ENCODE measurements around the gene HSPB9.
"Not testable (repeated sequence)": the region's sequence is repeated elsewhere in the genome, so short reads cannot be mapped to it uniquely, and the experiment has no call there.

HSPB9 gene

DNA sequence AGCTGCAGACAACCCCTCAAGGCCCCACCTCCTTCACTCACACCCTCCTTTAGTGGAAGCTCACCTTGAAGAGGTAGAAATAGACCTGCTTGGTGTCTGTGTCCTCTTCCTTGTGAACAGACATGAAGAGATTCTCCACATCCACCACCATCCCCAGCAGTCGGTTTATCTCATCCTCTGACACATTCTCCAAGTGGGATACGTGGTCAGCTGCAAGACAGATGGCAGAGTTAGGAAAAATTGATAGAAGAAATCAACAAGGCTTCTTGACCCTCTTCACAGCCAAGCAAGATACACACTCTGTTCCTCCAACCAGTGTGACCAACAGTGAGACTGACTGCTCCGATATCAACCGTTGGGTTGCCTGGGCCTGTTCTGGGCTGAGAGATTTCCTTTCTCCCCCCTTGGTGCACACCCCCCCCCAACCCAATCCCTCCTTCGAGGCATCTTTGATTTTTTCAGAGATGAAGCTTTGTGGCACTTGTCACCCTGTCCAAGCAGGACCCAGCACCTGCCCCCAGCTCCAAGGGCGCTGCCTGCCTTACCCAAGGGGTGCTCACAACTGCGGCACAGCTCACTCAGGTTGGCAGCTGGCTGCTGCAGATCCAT is 2.3 kb upstream of the HSPB9 start:
- no peak for DNase-seq

DNA sequence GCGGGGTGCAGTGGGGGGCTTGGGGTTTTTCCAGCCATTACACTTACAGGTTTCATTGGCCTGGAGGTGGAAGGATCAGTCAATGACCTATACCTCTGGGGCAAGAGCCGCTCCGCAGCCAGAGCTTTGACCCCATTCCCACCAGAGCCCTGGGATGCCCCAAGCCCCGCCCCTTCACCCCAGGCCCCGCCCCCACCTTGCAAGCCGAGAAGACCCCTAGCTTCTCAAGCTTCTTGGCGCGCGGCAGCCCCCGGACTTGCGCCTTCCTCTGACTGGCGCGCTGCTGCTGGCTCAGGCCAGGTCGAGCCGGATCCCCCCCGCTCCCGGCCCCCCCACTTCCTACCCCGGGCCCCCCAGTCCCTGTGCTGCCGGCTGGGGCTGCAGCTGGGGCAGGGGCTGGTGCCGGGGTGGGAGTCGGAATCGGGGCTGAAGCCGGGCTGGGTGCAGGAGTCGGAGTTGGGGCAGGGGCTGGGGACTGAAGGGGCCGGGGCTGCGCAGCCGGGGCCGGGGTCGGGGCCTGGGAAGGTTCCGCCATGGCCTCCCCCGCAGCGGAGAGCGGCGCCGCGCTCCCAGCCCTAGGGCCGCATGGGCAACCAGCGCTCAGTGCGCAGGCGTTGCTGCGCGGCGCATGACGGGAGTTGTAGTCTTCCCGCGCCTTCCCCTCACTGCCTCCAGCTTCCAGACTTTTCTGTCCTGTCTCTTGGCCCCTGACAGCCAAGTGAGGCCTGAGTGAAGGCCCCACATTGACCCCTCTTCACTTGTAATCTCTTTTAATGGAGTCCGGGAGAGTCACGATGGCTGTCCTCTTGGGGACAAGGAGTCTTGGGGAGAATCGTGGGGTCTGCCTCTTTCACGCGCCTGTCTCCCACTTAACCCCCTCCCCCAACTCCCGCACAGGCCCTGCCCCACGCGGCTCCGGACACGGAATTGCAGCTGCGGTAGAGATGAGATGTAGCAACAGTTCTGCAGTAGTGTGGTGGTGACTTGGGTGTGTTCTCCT is 1.5 kb upstream of the HSPB9 start, which contains the start of gene KAT2A:
Gene KAT2A, minus strand, starts transcription at position 598 of the 1,000 bp plus-strand sequence. Its CDS starts 63 bp downstream, at position 535.
- DNase-seq = peak; percentile 88

DNA sequence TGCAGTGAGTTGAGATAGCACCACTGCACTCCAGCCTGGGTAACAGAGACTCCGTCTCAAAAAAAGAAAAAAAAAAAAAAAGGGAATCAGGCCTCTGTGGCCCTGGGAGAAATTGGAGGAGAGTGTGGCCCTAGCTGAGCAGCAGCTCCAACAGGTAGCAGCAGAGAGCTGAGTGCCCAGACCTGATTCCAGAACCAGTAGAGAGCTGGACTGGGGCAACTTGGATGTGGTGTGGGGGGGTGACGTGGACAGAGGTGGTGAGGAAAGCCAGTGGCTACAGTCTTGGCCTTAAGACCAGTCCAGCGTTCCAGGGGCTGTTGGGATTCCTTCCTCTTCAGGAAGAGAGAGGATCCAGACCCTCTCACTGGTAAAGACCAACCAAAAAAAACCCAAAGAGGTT is 1.7 kb downstream of the HSPB9 start:
- DNase-seq = no peak

DNA sequence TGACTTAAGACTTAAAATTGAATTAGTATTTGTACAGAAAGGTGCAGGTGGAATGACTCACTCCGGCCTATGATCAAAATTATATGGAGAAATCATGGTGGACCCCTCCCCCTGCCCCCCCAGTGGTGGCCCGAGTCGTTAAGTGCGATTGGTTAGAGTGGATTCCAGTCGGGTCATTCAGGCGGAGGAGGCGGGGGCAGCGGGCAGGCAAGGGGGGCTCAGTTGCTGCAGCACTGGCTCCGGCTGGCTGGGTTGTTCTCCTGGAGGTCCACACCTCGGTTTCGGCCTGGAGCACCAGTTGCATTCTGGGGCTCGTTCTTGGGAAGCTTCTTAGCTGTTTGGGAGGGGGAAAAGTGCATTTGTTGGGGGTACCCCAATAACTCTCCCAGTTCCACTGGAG is 3.0 kb downstream of the HSPB9 start:
- DNase-seq = no peak

DNA sequence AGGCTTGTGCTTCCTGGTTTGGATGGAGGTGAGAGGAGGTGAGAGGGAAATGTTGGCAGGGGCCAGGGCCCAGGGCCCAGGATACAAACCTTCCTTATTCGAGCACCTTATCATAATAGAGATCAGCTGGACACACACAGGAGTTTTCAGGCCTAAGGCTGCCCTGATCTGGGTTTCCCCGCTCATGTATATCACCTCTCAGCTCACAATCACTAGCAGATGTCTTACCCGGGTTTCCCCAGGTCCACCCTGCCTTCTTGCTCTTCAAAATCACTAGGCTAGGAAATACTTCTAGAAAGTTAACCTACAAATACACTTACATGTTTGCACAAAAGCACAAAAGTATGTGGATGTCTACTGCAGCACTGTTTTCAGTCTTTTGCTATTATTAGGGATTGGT is 4.2 kb downstream of the HSPB9 start:
- DNase-seq = no peak

DNA sequence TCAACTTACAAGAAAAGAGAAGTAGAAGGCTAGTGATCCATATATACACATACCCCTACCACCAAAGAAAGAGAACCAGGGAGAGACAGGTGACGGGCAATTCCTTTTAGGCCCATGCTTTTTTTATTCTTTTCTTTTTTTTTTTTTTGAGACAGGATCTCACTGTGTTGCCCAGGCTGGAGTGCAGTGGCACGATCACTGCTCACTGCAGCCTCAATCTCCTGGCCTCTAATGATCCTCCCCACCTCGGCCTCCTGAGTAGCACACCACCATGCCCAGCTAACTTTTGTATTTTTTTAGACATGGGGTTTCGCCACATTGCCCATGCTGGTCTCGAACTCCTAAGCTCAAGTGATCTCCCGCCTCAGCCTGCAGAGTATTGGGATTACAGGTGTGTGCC is 4.8 kb downstream of the HSPB9 start:
- DNase-seq = no peak

DNA sequence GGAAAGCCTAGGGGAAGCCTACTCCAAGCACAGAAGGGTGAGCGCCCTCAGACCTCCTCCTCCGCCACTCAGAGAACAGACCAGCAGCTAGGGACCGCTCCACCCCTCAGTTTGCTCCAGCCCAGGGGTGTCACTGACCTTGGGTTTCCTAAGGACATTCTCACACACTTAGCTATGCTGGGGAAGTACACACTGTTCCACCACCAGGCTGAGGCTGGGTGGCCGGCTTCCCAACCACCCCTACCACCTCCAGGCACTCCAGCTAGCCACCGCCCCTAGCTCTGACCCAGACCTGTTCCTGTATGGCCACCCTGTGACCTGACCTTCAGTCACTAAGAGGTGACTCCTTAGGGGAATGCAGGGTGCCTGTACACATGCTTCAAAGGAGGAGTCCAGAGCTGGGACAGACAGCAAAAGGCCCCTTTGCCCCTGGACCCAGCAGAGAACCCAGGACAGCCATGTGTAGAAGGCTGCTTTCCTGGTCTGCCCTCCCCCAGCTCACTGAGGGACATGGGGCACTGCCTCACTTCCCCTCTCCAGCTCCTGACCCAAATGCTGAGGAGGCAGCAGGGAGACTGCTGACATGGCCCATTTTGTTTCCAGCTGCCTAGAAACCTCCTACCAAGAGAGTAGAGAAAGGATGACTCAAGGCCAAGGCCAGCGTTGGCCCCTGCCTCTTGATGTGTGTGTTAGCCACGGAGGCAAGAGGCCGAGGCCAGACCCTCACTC is 6.7 kb downstream of the HSPB9 start:
- DNase-seq = no peak

DNA sequence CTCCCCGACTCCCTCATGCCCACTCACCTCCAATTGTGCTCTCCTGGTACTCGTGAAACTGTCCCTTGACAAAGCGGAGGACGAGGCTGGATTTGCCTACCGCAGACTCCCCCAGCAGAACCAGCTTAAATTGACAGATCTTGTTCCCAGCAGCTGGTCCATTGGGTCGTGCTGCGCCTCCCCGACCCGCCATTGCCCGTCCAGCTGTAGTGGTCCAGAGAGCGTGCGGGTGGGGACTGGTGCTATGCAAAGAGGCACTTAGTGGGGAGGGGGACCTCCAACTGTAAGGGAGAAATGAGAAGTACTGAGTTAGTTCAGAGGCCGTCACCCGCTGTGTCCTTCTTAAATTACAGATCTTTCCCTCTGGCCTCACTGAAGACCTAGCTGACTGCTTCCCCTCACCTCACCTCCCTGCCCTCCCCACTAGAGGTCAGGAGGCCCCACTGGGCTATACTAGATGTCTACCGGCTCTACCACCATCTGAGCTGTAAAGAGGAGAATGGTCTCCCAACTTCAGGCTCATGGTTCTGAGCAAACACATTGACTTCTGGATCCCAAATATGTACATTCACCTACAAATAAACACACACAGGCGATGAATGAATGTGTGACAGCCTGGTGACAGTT is 7.8 kb downstream of the HSPB9 start:
- DNase-seq = no peak

DNA sequence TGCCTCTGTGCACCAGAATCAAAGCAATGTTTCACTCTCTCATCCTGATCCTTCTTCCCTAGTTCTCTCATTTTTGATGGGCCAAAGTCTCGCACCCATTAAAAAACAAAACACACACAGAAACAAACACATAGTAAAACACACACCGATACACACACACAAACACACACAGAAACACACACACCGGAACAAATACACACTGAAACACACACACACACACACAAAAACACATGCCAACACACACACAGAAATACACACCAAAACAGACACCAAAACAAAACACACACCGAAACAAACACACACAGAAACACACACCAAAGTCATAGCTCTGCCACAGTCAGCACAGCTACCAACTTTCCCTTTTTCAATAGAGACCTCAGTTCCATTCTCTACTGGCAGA is 8.6 kb downstream of the HSPB9 start:
- DNase-seq = no peak

DNA sequence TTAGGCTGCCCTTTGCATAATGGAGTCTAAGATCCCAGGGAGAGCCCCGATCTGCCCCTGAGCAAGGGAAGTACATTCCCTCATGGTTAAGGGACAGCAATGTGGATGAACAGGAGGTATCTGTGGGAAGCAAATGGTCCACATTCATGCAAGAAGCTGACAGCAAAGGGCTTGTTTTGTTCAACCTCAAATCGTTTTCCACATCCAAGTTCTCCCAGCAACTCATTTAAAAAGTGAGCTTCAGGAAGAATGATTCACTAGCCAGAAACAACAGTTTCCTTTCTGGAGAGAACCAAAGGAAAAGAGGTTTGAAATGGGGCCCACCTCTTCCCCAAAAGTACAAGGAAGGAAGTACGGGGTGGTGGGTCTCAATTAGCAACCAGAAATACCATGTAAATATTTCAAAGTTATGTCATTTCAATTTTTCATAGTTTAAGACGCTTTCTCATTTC is 9.4 kb downstream of the HSPB9 start:
- DNase-seq = no peak

DNA sequence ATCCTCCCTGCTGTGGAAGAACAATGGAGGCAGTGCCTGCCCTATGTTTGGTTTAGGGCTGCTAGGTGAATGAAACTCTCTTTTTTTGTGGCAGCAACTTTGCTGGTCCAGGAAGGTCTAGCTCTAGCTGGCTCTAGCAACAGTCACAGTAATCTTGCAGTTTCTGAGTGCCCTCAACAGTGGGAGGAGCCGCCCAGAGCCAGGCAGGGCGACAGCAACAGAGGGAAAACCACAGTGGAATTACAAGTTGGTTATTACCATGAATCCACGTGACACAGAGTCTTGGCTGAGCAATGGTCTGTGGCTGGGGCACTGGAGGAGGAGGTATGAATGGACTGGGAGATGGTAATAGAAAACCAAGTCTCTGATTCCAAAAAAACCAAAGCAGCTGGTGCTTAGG is 10.3 kb downstream of the HSPB9 start:
- peak; percentile 55 for DNase-seq

DNA sequence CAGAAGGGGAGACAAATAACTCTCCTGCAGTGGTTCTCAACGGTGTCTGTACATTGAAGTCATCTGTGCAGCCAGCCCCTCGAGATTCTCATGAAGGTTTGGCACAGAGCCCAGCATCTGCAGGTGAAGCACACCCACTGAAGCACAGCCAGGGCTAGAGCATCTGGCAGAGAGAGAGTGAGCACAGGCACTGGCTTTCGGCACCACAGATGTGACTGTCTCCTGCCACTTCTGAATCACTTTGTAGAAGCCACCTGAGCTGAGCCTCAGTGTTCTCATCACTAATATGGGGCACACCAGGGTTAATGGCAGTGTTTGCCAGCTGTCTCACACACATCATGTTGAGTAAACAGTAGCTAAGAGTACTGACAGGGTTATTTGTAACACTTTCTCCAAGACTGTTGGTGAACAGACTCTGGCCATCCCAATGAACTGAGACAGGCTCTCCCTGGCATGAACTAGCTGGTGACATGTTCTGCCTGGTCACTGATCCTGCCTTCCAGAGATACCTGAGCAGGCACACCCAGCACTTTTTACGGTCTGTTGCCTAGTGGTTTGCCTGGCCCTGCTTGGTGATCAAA is 10.9 kb downstream of the HSPB9 start:
- no peak for DNase-seq

DNA sequence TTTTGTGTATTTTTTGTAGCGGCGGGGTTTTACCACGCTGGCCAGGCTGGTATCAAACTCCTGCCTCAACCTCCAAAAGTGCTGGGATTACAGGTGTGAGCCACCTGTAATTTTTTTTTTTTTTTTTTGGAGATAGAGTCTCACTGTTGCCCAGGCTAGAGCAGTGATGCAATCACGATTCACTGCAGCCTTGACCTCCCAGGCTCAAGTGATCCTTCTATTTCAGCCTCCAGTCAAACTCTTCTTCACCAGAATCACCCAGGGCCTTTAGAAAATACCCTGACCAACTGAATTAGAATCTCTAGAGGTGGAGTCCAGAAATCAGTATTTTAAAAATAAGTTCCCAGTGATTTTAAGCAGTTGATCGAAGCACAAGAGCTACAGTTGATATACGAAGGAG is 12.5 kb downstream of the HSPB9 start:
- DNase-seq = no peak

DNA sequence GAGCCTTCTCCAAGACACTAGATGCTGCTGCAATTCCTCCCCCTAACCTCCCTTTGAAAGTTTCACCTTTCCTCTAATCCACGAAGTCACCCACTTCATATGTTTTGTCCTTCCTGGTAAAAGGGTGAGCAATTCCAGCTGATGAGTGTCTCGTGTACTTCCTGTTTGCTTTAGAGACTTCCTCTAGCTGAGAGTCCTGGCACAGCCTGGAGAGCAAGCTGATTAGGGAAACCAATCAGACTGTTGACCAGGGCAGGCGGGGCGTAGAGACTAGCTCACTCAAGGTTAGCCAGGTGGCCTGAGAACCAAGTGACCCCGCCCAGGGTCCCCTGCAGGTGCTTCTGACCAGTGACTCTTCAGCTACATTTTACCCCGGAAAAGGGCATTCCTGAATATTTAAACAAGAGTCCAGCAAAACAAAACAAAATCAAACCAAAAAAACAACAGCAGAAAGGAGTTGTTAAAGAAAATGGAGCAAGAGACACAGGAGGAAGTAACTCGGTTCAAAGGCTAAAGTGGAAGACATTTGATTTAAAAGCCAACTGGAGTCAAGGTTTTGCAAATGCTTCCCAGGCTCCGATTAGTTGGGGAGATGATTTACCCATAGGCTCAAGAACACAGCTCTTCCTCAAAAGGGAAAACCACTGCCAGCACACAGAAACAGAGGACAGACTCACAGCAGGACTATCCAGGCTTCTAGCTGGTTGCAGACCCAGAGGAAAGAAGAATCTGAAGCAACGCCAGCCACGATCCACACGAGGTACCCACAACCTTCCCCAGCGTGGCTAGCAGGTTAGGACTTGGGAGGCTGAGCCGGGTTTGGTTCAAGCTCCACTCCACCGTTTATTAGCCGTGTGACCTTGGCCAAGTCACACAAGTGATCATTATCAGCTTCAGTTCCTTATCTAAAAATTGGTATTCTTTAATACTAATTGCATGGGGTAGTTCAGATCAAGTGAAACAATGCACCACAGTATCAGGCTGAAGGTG is 13.4 kb downstream of the HSPB9 start:
- DNase-seq = no peak

DNA sequence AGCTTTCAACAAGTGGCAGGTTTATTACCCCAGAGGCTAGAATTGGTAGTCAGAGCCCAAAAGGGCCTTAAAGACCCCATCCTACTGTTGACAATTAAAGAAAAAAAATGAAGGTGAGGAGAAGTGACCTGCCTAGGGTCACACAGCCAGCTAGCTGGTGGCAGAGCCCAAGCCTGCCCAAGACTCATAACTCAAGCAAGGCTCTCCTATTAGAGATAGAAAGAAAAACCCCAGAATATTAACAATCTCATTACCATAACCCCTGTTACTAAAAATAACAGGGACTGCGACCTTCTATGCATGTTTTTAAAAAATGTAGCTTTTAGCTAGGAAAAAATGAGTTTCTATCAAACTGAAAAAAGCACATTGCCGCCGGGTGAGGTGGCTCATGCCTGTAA is 14.0 kb downstream of the HSPB9 start:
- no peak for DNase-seq

DNA sequence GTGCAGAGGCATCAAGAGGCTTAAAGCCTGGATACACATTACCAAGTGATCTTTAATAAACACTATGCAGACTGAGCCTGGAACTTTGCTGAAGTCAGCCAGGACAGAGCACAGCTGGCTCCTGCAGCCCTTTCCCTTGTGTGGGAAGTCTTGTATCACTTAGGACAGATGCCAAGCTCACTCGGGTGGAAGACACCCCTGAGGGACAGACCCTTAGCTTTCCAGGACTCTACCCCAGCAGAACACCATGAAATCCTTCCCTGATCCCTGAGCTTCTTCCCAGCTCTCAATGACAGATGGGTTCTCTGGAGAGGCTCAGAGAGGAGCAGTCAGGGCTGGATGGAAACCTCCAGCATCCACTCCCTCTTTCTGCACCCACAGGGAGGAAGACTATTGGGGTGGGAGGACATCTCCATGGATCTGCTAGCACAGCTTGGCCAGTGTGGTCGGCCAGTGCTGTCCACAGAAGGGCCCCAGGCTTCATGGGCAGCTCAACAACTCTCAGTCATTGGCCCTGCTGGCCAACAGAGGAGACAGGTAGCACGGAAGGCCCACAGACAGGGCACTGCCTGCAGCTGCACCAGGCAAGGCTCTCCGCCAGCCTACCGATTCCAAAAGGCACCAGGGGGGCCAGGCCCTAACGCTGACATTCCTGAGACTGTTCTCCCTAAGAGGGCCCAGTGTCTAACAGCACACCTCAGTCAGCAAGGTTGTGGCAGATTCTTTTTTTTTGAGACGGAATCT is 16.3 kb downstream of the HSPB9 start:
- DNase-seq = no peak

DNA sequence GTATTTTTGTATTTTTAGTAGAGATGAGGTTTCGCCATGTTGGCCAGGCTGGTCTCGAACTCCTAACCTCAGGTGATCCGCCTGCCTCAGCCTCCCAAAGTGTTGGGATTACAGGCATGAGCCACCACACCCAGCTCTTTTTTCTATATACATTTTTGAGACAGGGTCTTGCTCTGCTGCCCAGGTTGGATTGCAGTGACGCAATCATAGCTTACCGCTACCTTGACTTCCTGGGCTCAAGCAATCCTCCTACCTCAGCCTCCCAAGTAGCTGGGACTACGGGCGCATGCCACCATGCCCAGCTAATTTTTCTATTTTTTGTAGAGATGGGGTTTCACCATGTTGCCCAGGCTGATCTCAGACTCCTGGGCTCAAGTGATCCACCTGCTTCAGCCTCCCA is 18.1 kb downstream of the HSPB9 start:
- not testable (repeated sequence) for DNase-seq

DNA sequence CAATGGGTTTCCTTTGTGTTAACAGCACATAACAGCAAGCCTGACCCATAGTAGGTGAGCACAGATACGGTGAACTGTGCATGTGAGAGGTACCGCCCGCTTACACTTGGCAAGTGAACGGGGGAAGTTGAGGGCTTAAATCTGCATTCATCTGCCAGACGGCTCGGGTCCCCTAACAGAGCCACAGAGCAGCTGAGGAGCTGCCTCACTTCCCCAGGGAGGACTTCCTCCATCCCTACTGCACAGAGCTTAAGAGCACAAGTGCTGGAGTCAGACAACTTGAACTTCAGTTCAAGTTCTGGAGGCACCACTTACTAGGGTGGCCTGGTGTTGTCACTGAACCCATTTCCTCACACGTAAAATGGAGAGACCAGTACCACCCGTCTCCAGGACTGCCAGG is 18.8 kb downstream of the HSPB9 start:
- no peak for DNase-seq

DNA sequence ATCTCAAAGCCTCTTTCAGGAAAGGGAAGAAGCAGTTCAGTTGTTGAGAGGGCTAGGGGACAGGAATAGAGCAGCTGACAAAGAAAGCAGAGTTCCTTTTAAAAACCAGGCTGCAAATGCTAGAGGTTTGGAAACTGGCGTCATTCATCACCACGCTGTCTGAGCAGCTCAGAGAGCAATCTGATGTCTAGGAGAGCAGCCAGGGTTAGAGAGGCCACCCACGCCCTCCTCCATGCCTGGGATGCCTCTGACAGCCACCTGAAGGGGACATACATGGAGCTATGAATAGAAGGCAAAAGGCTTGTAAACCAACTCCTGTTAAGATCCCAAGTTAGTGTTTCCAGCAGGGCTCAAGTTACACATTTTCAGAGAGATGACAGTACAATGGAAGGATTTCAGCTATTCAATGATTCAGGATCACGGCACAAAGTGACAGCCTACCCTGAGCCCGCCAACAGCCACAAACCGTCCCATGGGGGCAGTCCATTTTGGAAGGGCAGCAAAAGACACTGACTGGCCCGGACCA is 19.8 kb downstream of the HSPB9 start:
- DNase-seq = no peak

DNA sequence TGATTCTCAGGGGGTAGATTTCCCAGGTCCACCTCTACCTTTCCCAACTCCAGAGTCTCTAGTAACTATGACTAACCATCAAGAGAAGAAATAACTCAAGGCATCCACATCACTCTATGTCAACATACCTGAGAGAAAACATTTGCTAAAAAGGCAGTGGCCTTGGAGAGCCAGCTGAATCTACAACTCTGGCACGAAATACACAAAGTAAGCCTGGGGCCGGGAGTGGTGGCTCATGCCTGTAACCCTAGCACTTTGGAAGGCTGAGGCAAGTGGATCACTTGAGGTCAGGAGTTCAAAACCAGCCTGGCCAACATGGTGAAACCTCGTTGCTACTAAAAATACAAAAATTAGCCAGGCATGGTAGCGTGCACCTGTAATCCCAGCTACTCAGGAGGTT is 20.5 kb downstream of the HSPB9 start:
- not testable (repeated sequence) for DNase-seq
